A673 (cell line): Measurements from ENCODE around the gene DNAJB6. TPM values are rescaled to one million over a fixed set of nuclear protein-coding genes. Genes with fewer than 3 reads are reported as not detected.

Experiments used
- BruUV-seq: library from RNA; stranded (reverse); fragments of 400-500 nt; replicated peaks from 2 replicates; lab custom pipeline; 2021; lab: Mats Ljungman, UMichigan
- CTCF ChIA-PET: fragments of 300-600 bp; sonication (Branson Sonifier 250); formaldehyde crosslinking; loops from one replicate; lab custom pipeline; 2022; ENCODE audit warnings: antibody characterized with exemption; lab: Charles Lee
- POLR2A ChIA-PET: fragments of 300-600 bp; sonication (Branson Sonifier 250); formaldehyde crosslinking; loops from one replicate; lab custom pipeline; 2022; ENCODE audit warnings: antibody characterized with exemption; ENCODE audit not compliant: low non-redundant PET; lab: Charles Lee
- DNase-seq: peaks from one replicate; pipeline ENCODE4 v3.0.0-alpha.2; 2015; ENCODE audit warnings: low spot score
- H3K27ac ChIP-seq: fragments of 200-600 bp; sonication (generic); 2 replicates; pipeline ENCODE4 v1.5.1; 2016; ENCODE audit warnings: mixed run types, low read depth, mild to moderate bottlenecking, mixed read lengths, antibody characterized with exemption, low read length; ENCODE audit not compliant: poor library complexity, severe bottlenecking
- H3K27me3 ChIP-seq: fragments of 200-600 bp; sonication (generic); replicated peaks from 2 replicates; pipeline ENCODE4 v1.6.1; 2017; ENCODE audit warnings: mixed run types, low read depth, mild to moderate bottlenecking, mixed read lengths, antibody characterized with exemption, low read length; ENCODE audit not compliant: insufficient read depth, poor library complexity
- H3K36me3 ChIP-seq: fragments of 200-600 bp; sonication (generic); 2 replicates; pipeline ENCODE4 v1.6.1; 2016; ENCODE audit warnings: mixed run types, mild to moderate bottlenecking, mixed read lengths, antibody characterized with exemption, low read length; ENCODE audit not compliant: insufficient read depth, poor library complexity, severe bottlenecking
- H3K4me1 ChIP-seq: fragments of 200-600 bp; sonication (generic); 2 replicates; pipeline ENCODE4 v1.6.1; 2017; ENCODE audit warnings: mixed run types, mild to moderate bottlenecking, mixed read lengths, antibody characterized with exemption, low read length; ENCODE audit not compliant: insufficient read depth, poor library complexity, severe bottlenecking
- H3K4me3 ChIP-seq: fragments of 200-600 bp; sonication (generic); 2 replicates; pipeline ENCODE4 v1.5.1; 2016; ENCODE audit warnings: low read depth, mixed run types, mild to moderate bottlenecking, mixed read lengths, low read length; ENCODE audit not compliant: poor library complexity, severe bottlenecking
- H3K9me3 ChIP-seq: fragments of 200-600 bp; sonication (generic); 2 replicates; pipeline ENCODE4 v1.6.1; 2016; ENCODE audit warnings: mixed run types, low read depth, mild to moderate bottlenecking, mixed read lengths, antibody characterized with exemption, low read length; ENCODE audit not compliant: poor library complexity, severe bottlenecking
- EZH2 ChIP-seq: fragments of 200-600 bp; sonication (generic); IDR thresholded peaks from 2 replicates; pipeline ENCODE4 v1.6.1; 2017; ENCODE audit warnings: borderline replicate concordance, low read depth, mild to moderate bottlenecking, mixed read lengths, antibody characterized with exemption, low read length; ENCODE audit not compliant: poor library complexity, severe bottlenecking
- intact Hi-C: fragments of 100-400 bp; cut with micrococcal nuclease; formaldehyde crosslinking; loops from one replicate; pipeline ENCODE4 v1.10.0; 2022; ENCODE audit not compliant: unreplicated experiment
- total RNA-seq: library from RNA; stranded (reverse); gene quantifications from 2 replicates; pipeline ENCODE4 v1.2.3, GENCODE V29; 2021
- TF ChIP-seq, protein P1 (sequence below): fragments of 300-800, 200-600 bp; sonication (generic); conservative IDR thresholded peaks from 2 replicates; pipeline ENCODE4 v1.5.1; 2017; ENCODE audit warnings: low read depth, mild to moderate bottlenecking, antibody characterized with exemption, low read length, moderate library complexity, mixed read lengths

DNAJB6 gene
- total RNA-seq, 1 experiment from 2014 or later: 146 TPM

DNA sequence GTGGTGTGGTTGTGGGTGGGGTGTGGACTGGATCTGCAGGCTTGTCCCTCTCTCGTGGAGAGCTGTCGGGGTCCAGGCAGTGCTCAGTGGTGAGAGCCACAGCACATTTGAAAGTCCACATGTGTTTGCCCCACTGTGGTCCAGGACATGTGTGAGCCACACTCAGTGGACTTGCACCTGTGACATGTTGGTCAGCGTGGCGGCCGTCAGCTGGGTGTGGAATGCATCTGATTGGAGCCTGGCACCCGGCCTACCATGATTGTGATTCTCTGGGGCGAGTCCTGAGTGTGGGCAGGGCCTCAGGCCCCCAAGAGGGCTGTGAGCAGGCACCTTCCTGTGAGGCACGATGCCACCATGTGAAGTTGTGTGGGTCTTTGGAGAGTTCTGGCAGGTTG, 77.9 kb downstream of the DNAJB6 start:
- no TSS peak for BruUV-seq
- CTCF ChIA-PET: no interaction called here
- TF ChIP-seq, protein P1, sequence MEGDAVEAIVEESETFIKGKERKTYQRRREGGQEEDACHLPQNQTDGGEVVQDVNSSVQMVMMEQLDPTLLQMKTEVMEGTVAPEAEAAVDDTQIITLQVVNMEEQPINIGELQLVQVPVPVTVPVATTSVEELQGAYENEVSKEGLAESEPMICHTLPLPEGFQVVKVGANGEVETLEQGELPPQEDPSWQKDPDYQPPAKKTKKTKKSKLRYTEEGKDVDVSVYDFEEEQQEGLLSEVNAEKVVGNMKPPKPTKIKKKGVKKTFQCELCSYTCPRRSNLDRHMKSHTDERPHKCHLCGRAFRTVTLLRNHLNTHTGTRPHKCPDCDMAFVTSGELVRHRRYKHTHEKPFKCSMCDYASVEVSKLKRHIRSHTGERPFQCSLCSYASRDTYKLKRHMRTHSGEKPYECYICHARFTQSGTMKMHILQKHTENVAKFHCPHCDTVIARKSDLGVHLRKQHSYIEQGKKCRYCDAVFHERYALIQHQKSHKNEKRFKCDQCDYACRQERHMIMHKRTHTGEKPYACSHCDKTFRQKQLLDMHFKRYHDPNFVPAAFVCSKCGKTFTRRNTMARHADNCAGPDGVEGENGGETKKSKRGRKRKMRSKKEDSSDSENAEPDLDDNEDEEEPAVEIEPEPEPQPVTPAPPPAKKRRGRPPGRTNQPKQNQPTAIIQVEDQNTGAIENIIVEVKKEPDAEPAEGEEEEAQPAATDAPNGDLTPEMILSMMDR: no peak
- no peak for TF ChIP-seq EZH2
- Histone ChIP-seq H3K4me1 (no peaks in the 10 kb centered on the region), H3K36me3 (peaks cover 3% of the 10 kb centered on the region), H3K27me3 (no peaks in the 10 kb centered on the region), H3K4me3 (no peak overlapping the region), H3K27ac (no peak overlapping the region), H3K9me3 (no peaks in the 10 kb centered on the region)
- no peak for DNase-seq
- POLR2A ChIA-PET: no interaction called here
- intact Hi-C loops: no loop called here

DNA sequence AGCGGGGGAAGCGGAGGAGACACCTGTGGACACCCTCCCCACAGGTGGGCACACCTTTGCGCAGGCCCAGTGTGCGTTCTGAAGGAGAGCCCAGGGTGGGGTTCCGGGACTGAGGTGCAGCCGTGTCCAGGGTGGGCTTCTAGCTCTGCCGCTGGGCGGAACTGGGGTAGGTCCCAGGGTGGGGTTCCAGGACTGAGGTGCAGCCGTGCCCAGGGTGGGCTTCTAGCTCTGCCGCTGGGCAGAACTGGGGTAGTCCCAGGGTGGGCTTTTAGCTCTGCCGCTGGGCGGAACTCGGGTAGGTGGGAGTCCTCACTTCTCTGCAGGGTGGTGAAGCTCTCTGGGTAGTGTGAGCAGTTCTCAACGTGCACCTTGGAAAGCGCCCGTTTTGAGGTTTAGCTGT, 78.7 kb downstream of the DNAJB6 start:
- BruUV-seq: no TSS peak
- TF ChIP-seq EZH2: no peak
- TF ChIP-seq, protein P1: no peak
- POLR2A ChIA-PET: no interaction called here
- Histone ChIP-seq H3K27ac (no peak overlapping the region), H3K9me3 (no peaks in the 10 kb centered on the region), H3K4me1 (no peaks in the 10 kb centered on the region), H3K27me3 (no peaks in the 10 kb centered on the region), H3K4me3 (no peak overlapping the region), H3K36me3 (peaks cover 3% of the 10 kb centered on the region)
- no peak for DNase-seq
- CTCF ChIA-PET: no interaction called here
- intact Hi-C loops: no loop called here

DNA sequence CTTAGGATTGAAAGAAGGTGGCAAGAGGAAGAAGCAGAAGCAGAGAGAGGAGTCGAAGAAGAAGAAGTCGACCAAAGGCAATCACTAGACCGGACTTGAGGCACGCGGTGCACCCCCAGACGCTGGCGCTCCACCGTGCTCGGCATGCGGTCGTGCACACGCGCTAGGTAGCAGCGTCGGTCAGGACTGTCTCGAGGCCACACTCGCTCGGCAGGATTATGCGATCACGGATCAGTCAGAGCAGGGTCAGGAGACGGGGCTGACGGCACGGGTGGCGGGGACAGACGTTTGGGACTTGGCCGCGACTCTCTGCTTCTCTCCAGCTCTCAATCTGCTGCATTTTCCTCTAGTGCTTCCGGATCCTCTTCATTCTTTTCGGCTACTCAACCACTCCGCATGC, 79.2 kb downstream of the DNAJB6 start:
- BruUV-seq: no TSS peak
- Histone ChIP-seq H3K27ac (no peak overlapping the region), H3K9me3 (no peaks in the 10 kb centered on the region), H3K36me3 (peaks cover 3% of the 10 kb centered on the region), H3K27me3 (no peaks in the 10 kb centered on the region), H3K4me1 (no peaks in the 10 kb centered on the region), H3K4me3 (no peak overlapping the region)
- POLR2A ChIA-PET: no interaction called here
- intact Hi-C loops: no loop called here
- CTCF ChIA-PET: no interaction called here
- TF ChIP-seq, protein P1: no peak
- TF ChIP-seq EZH2: no peak
- no peak for DNase-seq
